ENCODE measurements around the gene PLAC8. TPM values are rescaled to one million over a fixed set of nuclear protein-coding genes. Genes with fewer than 3 reads are reported as not detected.
"Not testable (repeated sequence)": the region's sequence is repeated elsewhere in the genome, so short reads cannot be mapped to it uniquely, and the experiment has no call there.

The PLAC8 gene
- total RNA-seq, 2 experiments from 2014 or later = 249 to 259 TPM

DNA sequence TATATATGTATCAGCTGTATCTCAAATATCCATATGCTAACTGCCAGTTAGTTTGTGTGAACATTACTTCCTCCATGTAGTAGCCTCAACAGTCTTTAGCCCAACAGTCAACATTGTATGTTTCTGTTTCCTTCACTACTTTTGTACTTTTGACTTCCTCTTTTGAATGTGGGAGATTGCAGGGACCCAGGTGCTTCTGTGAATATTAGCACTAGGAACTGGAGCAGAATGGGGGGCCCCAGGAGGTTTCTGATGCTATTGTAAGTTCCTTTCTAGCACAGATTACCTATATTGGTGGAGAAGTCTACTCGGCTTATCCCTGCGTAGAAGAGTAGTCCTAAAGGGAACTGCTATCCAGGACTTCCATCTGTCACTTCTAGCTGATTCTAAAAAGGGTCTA lies 2.3 kb downstream of the PLAC8 start:
- peak overlapping the region; percentile 83 for H3K4me3 ChIP-seq (ENCODE audit: low read length)
- POLR2A ChIA-PET = interaction anchor here (1.0 to 8.9 kb wide), 11 partner anchors 12 to 343 kb away, joined by 3 to 167 read pairs (median 16); partner anchors contain the start of genes COQ2, HELQ and MRPS18C
- CTCF ChIA-PET = interaction anchor here (1.2 to 3.5 kb wide), 4 partner anchors 28 to 148 kb away, joined by 4 to 23 read pairs (median 8); no protein-coding TSS in a partner anchor
- no peaks in the 10 kb centered on the region for H3K9me3 ChIP-seq (ENCODE audit: control insufficient read depth in 1 of 2, insufficient read depth in 1 of 2, low read length in 2 of 2)
- H3K27me3 Mint-ChIP-seq = no peaks in the 10 kb centered on the region
- H3K27ac Mint-ChIP-seq = peak overlapping the region; percentile 89
- DNase-seq (peak in 5 of 14 experiments; percentile 10 to 72 (median 41)), ATAC-seq (ENCODE audit: poor library complexity) (no peak)
- H3K36me3 Mint-ChIP-seq (ENCODE audit: low read depth) = peaks cover 65% of the 10 kb centered on the region
- no peaks in the 10 kb centered on the region for H3K9me3 Mint-ChIP-seq
- H3K27ac ChIP-seq (ENCODE audit: low read depth in 1 of 2, low read length in 2 of 2) = peak overlapping the region; percentile 43 to 66
- H3K4me3 Mint-ChIP-seq = peak overlapping the region; percentile 98
- no peak for TF ChIP-seq CTCF (IDR thresholded peaks at IDR 0.05)
- H3K27me3 ChIP-seq (ENCODE audit: control insufficient read depth in 1 of 2, insufficient read depth in 2 of 2, low read length in 2 of 2) = no peaks in the 10 kb centered on the region
- intact Hi-C loops (cut with DNase I, micrococcal nuclease) = loop anchor here in 1 of 2 experiments (5.0 kb wide), 1 partner anchor 40 kb away; no protein-coding TSS in a partner anchor
- H3K4me1 ChIP-seq (ENCODE audit: insufficient read depth, low read length) = peaks cover 42% of the 10 kb centered on the region
- H3K36me3 ChIP-seq (ENCODE audit: insufficient read depth, low read length) = peaks cover 2% of the 10 kb centered on the region
- H3K4me1 Mint-ChIP-seq (ENCODE audit: low read depth) = peaks cover 55% of the 10 kb centered on the region

- Histone ChIP-seq H3K27ac (ENCODE audit: low read depth in 1 of 2, low read length in 2 of 2) (peak overlapping the region; percentile 44 to 65), H3K4me1 (ENCODE audit: insufficient read depth, low read length) (peaks cover 45% of the 10 kb centered on the region), H3K4me3 (ENCODE audit: low read length) (peak overlapping the region; percentile 83)
- not testable (repeated sequence) for H3K9me3 ChIP-seq (ENCODE audit: control insufficient read depth in 1 of 2, insufficient read depth in 1 of 2, low read length in 2 of 2); H3K27me3 Mint-ChIP-seq; H3K9me3 Mint-ChIP-seq; H3K36me3 ChIP-seq (ENCODE audit: insufficient read depth, low read length); H3K27me3 ChIP-seq (ENCODE audit: control insufficient read depth in 1 of 2, insufficient read depth in 2 of 2, low read length in 2 of 2); ATAC-seq (ENCODE audit: poor library complexity)
- Mint-ChIP-seq H3K4me3 (peak overlapping the region; percentile 92), H3K4me1 (ENCODE audit: low read depth) (peaks cover 57% of the 10 kb centered on the region), H3K36me3 (ENCODE audit: low read depth) (peaks cover 68% of the 10 kb centered on the region), H3K27ac (peak overlapping the region; percentile 89)
- POLR2A ChIA-PET = interaction anchor here (0.6 to 8.9 kb wide), 9 partner anchors 13 to 173 kb away, joined by 3 to 167 read pairs (median 19); partner anchors contain the start of genes COPS4 and COQ2
- intact Hi-C loops (cut with DNase I, micrococcal nuclease) = loop anchor here (2.0 to 5.0 kb wide), 4 partner anchors 27 to 149 kb away; no protein-coding TSS in a partner anchor
- DNase-seq = peak in 2 of 14 experiments; percentile 7 to 9
- CTCF ChIA-PET = interaction anchor here (3.5 kb wide), 1 partner anchor 149 kb away, joined by 23 read pairs; no protein-coding TSS in a partner anchor
These were observed 2.8 kb downstream of the PLAC8 start for GRCh38 chr4:83111751-83112141.

DNA sequence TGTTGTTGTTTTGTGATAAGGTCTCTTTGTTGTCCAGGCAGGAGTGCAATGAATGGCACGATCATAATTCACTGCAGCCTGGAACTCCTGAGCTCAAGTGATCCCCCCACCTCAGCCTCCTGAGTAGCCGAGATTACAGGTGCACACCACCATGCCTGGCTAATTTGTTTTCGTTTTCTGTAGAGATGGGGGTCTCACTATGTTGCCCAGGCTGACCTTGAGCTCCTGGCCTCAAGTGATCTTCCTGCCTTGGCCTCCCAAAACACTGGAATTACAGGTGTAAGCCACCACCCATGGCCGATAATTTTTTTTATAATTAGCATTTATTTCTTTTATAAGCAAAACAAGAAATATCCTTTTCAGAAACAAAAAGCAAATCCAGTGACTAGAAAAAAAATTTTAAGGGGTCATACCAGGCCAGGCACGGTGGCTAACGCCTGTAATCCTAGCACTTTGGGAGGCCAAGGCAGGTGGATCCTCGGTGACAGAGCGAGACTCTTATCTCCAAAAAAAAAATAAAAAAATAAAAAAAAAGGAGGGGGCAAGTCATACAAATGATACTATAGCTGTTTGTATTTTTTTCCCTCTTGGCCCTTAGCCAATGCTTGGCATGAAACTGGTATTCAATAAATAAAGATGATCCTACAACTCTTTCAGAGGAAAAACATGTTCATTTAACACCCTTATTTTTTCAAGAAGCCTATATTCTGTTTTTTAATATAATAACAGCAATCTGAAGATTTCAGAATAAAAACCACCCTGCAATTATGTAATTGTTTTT lies 3.4 kb downstream of the PLAC8 start:
- Histone ChIP-seq H3K9me3 (ENCODE audit: control insufficient read depth in 1 of 2, insufficient read depth in 1 of 2, low read length in 2 of 2) (no peaks in the 10 kb centered on the region), H3K27ac (ENCODE audit: low read depth in 1 of 2, low read length in 2 of 2) (peak overlapping the region; percentile 44 to 65), H3K27me3 (ENCODE audit: control insufficient read depth in 1 of 2, insufficient read depth in 2 of 2, low read length in 2 of 2) (no peaks in the 10 kb centered on the region), H3K4me3 (ENCODE audit: low read length) (peak overlapping the region; percentile 83), H3K4me1 (ENCODE audit: insufficient read depth, low read length) (peaks cover 51% of the 10 kb centered on the region), H3K36me3 (ENCODE audit: insufficient read depth, low read length) (peaks cover 9% of the 10 kb centered on the region)
- Mint-ChIP-seq H3K9me3 (no peaks in the 10 kb centered on the region), H3K27ac (peak overlapping the region; percentile 89), H3K4me3 (peak overlapping the region; percentile 92), H3K27me3 (no peaks in the 10 kb centered on the region), H3K36me3 (ENCODE audit: low read depth) (peaks cover 74% of the 10 kb centered on the region), H3K4me1 (ENCODE audit: low read depth) (peaks cover 63% of the 10 kb centered on the region)
- ChIA-PET CTCF (interaction anchor here (1.0 to 3.5 kb wide), 9 partner anchors 11 to 173 kb away, joined by 3 to 23 read pairs (median 6); partner anchors contain the start of gene COQ2), POLR2A (interaction anchor here (0.6 to 8.9 kb wide), 20 partner anchors 11 to 344 kb away, joined by 3 to 167 read pairs (median 6); partner anchors contain the start of genes COPS4, COQ2, HELQ and LIN54)
- ATAC-seq (ENCODE audit: poor library complexity) = no peak
- no peak for TF ChIP-seq CTCF (IDR thresholded peaks at IDR 0.05)
- intact Hi-C loops (cut with DNase I, micrococcal nuclease) = loop anchor here (1.0 to 5.0 kb wide), 7 partner anchors 26 to 150 kb away; no protein-coding TSS in a partner anchor
- DNase-seq = peak in 3 of 14 experiments; percentile 17 to 27 (median 19)
